Medulla oblongata (tissue), 1 donor: ENCODE data around the gene DDX47.
"Not testable (repeated sequence)": the region's sequence is repeated elsewhere in the genome, so short reads cannot be mapped to it uniquely, and the experiment has no call there.

Experiments
- DNase-seq: peaks from one replicate; pipeline ENCODE4 v3.0.0-alpha.2; 2015; ENCODE audit errors: extremely low spot score

Gene DDX47

DNA sequence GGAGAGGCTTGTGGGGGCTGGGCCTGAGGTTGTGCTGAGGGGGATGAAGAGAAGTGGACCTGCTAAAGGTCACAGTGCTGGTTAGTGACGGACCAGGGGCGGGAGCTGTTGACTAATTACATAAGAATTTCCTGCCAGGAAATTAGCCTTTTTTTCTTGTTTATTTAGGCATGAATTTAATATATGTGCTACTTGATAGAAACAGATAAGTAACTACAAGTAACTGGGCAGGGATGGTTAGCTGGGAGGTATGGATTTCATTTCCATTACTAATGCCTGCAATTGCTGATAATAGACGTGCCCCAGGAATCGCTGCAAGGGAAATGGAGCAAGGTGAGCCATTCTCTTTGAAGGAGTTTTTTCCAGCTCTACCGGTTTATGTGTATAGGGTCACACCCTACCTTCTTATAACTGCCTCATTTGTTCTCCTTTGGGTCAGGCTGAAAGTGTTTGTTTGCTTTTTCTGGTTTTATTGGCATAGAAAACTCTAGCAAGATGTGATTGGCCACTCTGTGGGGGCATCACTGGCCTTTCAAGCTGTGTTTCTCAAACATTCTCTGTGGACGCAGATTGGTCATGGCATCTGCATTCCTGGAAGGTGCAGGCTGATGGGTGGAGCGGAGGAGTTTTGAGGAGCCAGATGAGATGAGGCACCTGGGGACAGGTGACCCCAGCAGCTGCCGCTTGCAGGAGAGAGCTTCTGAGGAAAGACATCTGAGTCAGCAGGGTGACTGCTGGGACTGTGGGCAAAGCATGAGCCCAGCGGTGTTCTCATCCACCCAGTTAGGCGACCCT lies 59.2 kb downstream of the DDX47 start:
- DNase-seq, result no peak

DNA sequence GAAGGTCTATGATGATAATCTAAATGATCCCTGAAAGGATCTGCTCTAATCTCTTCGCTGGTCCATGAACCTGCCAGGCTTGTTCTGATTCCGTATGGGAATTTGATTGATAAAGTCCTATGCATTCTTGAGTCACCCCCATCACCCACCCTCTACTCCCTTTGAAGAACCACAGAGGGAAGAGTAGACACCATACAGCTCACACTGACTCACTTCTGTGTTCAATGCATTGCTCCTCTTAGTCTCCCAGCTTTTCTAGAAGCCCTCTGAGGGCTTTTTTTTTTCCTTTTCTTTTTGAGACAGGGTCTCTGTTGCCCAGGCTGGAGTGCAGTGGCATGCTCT lies 59.8 kb downstream of the DDX47 start:
- no peak for DNase-seq

DNA sequence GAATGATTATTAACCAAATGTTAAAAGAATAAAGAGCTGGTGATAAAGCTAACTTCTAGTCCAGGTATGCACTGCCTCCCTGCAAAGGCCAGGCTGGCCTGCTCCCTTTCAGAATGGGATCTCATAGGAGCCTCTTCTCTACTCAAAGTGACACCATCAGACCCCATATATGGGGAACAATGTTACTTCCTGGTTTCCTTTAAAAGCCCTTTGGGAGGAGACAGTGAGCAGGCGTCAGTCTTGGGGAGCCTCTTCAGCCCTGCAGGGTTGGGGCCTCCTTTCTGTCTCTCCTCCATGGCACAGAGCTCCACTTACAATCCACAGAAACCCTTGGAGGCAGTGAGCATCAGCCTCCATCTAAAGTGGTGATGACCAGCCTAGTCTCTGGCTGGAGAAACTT lies 60.9 kb downstream of the DDX47 start:
- DNase-seq, result no peak

DNA sequence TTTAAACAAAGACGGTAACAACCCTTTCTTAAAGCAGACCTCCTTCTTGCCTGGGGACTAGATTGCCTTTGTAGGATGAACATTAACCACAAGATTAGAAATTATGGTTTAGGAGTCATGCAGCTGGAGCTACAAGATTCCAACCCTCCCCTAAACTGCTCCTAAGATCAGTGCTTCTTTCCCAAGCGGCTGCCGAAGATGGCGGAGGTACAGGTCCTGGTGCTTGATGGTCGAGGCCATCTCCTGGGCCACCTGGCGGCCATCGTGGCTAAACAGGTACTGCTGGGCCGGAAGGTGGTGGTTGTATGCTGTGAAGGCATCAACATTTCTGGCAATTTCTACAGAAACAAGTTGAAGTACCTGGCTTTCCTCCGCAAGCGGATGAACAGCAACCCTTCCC lies 62.2 kb downstream of the DDX47 start:
- DNase-seq, result not testable (repeated sequence)

DNA sequence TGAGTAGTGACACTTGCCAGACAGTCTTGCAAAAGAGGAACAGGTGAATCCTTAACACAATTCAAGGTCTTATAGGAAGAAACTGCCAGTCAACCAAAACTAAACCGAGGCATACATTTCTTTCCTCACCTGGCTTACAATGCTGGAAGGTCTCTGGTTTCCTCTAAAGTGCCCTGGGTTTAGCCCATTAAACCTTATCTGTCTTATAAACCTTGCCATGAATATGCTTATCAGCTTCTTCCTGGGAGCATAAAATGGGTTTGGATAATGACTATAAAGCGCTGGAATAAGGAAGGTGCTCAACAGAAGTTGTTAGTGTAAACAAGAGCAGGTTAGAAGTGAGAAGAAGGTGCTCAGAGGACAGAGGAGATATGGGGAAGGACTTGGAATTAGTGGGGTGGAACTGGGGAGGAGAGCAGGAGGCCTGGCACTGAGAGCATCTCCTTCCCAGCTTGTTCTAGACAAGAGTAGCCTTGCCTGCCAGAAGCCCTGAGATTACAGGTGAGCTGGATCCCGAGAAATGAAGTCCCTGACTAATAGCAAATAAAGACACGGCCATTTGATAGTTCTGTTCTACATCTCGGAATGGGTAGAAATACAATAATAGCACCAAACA lies 64.1 kb downstream of the DDX47 start:
- DNase-seq, result no peak

DNA sequence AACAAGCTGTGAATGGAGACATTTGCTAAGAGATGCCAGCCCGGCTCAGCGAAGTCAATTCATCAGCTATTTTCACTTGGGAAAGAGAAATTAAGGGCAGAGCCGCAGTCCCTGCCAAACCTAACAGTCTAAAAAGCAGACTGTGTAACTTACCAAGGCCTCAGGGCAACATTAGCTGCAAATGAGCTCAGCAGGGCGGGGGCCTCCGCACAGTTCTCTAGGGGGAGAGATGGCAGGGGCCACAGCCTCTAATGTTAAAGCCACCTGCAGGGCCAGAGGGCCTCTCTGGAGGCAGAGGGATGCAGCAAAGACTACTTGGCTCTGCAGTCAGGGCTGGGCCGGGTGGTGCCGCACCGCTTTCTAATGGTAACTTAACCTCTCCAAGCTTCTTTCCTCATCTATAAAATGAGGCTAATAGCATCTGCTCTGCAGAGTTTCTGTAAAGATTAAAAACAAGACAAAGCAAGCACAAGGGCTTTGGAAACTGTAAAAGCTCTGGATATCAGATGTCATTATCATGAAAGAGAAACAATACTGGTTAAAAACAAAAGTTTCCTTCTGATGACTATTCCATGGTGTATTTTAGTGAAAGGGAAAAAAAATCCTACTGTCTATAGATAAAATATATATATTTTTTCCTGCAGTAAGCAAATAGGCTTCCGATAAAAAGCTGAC lies 64.8 kb downstream of the DDX47 start:
- no peak for DNase-seq
